ENCODE results near the gene ADAMTS20. TPM values are rescaled to one million over a fixed set of nuclear protein-coding genes. Genes with fewer than 3 reads are reported as not detected.

Gene ADAMTS20
- total RNA-seq, 2 donors from 2014 or later, result 0.70 to 1.1 TPM

DNA sequence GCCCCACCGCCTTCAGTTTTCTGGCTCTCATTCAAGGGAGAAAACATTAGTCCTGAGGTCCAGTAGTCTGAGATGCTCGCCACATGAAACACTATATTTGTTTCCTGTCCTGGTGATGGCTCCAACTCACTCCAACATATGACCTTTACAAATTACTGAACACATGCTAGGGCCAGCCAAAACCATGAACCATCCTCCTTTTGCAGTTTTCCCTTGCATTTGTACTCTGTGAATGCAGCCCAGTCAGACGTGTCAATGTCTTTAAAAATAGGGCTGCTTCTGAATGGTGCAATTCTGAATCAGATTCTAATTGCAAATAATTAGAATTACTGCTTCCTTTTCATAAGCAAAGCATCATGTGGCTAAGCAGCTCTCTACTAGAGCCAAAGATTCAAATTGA lies 36.0 kb downstream of the ADAMTS20 start:
- no peaks in the 10 kb centered on the region for H3K9me3 Mint-ChIP-seq
- no peaks in the 10 kb centered on the region for H3K9me3 ChIP-seq (ENCODE audit: control insufficient read depth, low read length)
- TF ChIP-seq, protein P1, sequence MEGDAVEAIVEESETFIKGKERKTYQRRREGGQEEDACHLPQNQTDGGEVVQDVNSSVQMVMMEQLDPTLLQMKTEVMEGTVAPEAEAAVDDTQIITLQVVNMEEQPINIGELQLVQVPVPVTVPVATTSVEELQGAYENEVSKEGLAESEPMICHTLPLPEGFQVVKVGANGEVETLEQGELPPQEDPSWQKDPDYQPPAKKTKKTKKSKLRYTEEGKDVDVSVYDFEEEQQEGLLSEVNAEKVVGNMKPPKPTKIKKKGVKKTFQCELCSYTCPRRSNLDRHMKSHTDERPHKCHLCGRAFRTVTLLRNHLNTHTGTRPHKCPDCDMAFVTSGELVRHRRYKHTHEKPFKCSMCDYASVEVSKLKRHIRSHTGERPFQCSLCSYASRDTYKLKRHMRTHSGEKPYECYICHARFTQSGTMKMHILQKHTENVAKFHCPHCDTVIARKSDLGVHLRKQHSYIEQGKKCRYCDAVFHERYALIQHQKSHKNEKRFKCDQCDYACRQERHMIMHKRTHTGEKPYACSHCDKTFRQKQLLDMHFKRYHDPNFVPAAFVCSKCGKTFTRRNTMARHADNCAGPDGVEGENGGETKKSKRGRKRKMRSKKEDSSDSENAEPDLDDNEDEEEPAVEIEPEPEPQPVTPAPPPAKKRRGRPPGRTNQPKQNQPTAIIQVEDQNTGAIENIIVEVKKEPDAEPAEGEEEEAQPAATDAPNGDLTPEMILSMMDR (conservative IDR thresholded peaks at IDR 0.05), result no peak
- no peaks in the 10 kb centered on the region for H3K4me1 ChIP-seq (ENCODE audit: control insufficient read depth, insufficient read depth, low read length)
- no peak overlapping the region for H3K27ac Mint-ChIP-seq
- DNase-seq, result no peak
- no peaks in the 10 kb centered on the region for H3K36me3 ChIP-seq (ENCODE audit: control insufficient read depth, insufficient read depth, low read length)
- H3K9ac ChIP-seq (ENCODE audit: extremely low read depth, low read length, poor library complexity, severe bottlenecking), result no peak overlapping the region
- H3K27ac ChIP-seq (ENCODE audit: low read depth, low read length), result no peak overlapping the region
- no peak overlapping the region for H3K4me3 ChIP-seq (ENCODE audit: low read length)
- 79 to 100% methylated on average over 1 to 3 of the region's 3 CpGs for WGBS, 2 experiments (ENCODE audit: insufficient coverage in 1 of 2, insufficient read length in 1 of 2)
- no peaks in the 10 kb centered on the region for H3K36me3 Mint-ChIP-seq (ENCODE audit: low read depth)
- no peaks in the 10 kb centered on the region for H3K27me3 ChIP-seq (ENCODE audit: control insufficient read depth, insufficient read depth, low read length, poor library complexity, severe bottlenecking)
- H3K27me3 Mint-ChIP-seq (ENCODE audit: insufficient read depth), result no peaks in the 10 kb centered on the region
- no peak overlapping the region for H3K4me3 Mint-ChIP-seq
- H3K4me1 Mint-ChIP-seq, result peaks cover 2% of the 10 kb centered on the region

DNA sequence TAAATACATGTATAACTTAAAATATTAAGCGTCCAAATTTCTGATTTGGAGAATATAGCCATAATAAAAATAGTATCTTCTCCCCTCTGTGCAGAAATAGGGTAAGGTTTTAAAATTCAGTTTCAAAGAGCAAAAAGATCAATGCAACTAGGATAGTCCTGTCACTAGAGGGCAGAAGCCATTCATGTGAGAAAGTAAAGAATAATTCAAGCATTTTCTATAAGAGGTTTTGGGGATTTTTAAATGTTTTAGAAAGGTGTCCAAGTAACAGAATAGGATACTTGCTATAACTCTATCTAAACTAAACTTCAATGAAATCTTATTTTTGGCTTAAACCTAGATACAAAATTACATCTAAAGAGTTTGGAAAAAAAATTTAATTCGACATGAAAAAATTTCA lies 50.3 kb downstream of the ADAMTS20 start:
- TF ChIP-seq, protein P1 (conservative IDR thresholded peaks at IDR 0.05), result peak; percentile 82
- Mint-ChIP-seq H3K9me3 (no peaks in the 10 kb centered on the region), H3K4me3 (no peak overlapping the region), H3K27me3 (ENCODE audit: insufficient read depth) (no peaks in the 10 kb centered on the region), H3K36me3 (ENCODE audit: low read depth) (no peaks in the 10 kb centered on the region), H3K4me1 (no peaks in the 10 kb centered on the region), H3K27ac (no peak overlapping the region)
- no CpG with 5 or more reads among the region's 2 CpGs for WGBS, 2 experiments (ENCODE audit: insufficient coverage in 1 of 2, insufficient read length in 1 of 2)
- no peak for DNase-seq
- Histone ChIP-seq H3K27ac (ENCODE audit: low read depth, low read length) (no peak overlapping the region), H3K4me1 (ENCODE audit: control insufficient read depth, insufficient read depth, low read length) (no peaks in the 10 kb centered on the region), H3K9ac (ENCODE audit: extremely low read depth, low read length, poor library complexity, severe bottlenecking) (no peak overlapping the region), H3K36me3 (ENCODE audit: control insufficient read depth, insufficient read depth, low read length) (no peaks in the 10 kb centered on the region), H3K9me3 (ENCODE audit: control insufficient read depth, low read length) (no peaks in the 10 kb centered on the region), H3K27me3 (ENCODE audit: control insufficient read depth, insufficient read depth, low read length, poor library complexity, severe bottlenecking) (no peaks in the 10 kb centered on the region), H3K4me3 (ENCODE audit: low read length) (no peak overlapping the region)

DNA sequence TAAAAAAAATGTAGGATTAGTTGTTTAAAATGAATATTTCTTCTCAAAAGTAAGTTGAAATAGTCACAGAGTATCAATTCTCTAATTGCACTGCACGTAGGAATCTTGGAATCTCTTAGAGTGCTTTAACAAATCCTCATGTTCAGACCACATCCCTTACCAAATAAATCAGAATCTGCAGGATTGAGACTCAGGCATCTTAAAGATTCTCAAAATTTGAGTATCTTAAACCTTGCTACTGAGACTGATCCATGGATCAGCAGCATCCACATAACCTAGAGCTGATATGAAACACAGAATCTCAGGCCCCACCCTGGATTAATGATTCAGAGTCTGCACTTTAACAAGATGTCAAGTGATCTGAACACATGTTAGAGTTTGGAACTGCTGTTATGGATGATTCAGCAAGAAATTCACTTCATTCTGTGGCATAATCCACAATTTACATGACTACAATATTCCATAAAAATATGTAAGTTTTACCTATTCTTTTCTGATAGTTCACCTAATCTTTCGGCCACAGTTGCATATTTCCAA lies 58.7 kb downstream of the ADAMTS20 start:
- no peak for DNase-seq
- 84 to 100% methylated on average over 1 to 2 of the region's 2 CpGs for WGBS, 2 experiments (ENCODE audit: insufficient coverage in 1 of 2, insufficient read length in 1 of 2)
- no peaks in the 10 kb centered on the region for H3K9me3 ChIP-seq (ENCODE audit: control insufficient read depth, low read length)
- H3K9ac ChIP-seq (ENCODE audit: extremely low read depth, low read length, poor library complexity, severe bottlenecking), result no peak overlapping the region
- no peaks in the 10 kb centered on the region for H3K36me3 ChIP-seq (ENCODE audit: control insufficient read depth, insufficient read depth, low read length)
- Mint-ChIP-seq H3K4me1 (no peaks in the 10 kb centered on the region), H3K9me3 (no peaks in the 10 kb centered on the region), H3K27ac (no peak overlapping the region), H3K36me3 (ENCODE audit: low read depth) (no peaks in the 10 kb centered on the region), H3K4me3 (no peak overlapping the region), H3K27me3 (ENCODE audit: insufficient read depth) (no peaks in the 10 kb centered on the region)
- no peak overlapping the region for H3K4me3 ChIP-seq (ENCODE audit: low read length)
- H3K27me3 ChIP-seq (ENCODE audit: control insufficient read depth, insufficient read depth, low read length, poor library complexity, severe bottlenecking), result no peaks in the 10 kb centered on the region
- TF ChIP-seq, protein P1 (conservative IDR thresholded peaks at IDR 0.05), result no peak
- H3K4me1 ChIP-seq (ENCODE audit: control insufficient read depth, insufficient read depth, low read length), result no peaks in the 10 kb centered on the region
- H3K27ac ChIP-seq (ENCODE audit: low read depth, low read length), result no peak overlapping the region

Measured in endodermal cell (in vitro differentiated cells).